ENCODE results near the gene BORCS5.

- TF ChIP-seq CTCF (IDR thresholded peaks at IDR 0.05) (no peak), POLR2A (IDR thresholded peaks at IDR 0.05) (no peak)
These were observed 49.0 kb downstream of the BORCS5 start for GRCh38 chr12:12405882-12406281.

Measured in thyroid gland (tissue), 4 donors.